Gastrocnemius medialis (tissue), 4 donors: ENCODE results near the gene KIAA1549.

Experiments
- CTCF ChIP-seq, 5 experiments: fragments of 450-650 bp in 3 of 5; fragments of 200-600 bp in 2 of 5; sonication (generic) in 2 of 5; IDR thresholded peaks in 4 of 5; conservative IDR thresholded peaks in 1 of 5; 1 replicate in 4 of 5; 2 replicates in 1 of 5; pipeline ENCODE4 v1.5.1; 2016 to 2019; ENCODE audit warnings: antibody characterized with exemption in 5 of 5, mild to moderate bottlenecking in 3 of 5, moderate library complexity in 3 of 5
- POLR2A ChIP-seq, 2 donors: fragments of 450-650 bp; IDR thresholded peaks; one replicate each; pipeline ENCODE4 v1.6.1; 2017; ENCODE audit warnings: antibody characterized with exemption in 2 of 2, mild to moderate bottlenecking in 2 of 2, moderate library complexity in 2 of 2

- no peak for TF ChIP-seq POLR2A (IDR thresholded peaks at IDR 0.05)
- no peak for TF ChIP-seq CTCF (IDR thresholded peaks at IDR 0.05 in 4 of 5, conservative IDR thresholded peaks at IDR 0.05 in 1 of 5)
Measured at GRCh38 chr7:138879356-138879755, 101.8 kb downstream of the KIAA1549 start.
